Trophoblast cell (in vitro differentiated cells and primary cell): ENCODE results near the gene MORN1.

ENCODE experiments used
- DNase-seq, 2 donors: peaks; one replicate each; pipeline ENCODE4 v3.0.0-alpha.2; 2016
- H2AFZ ChIP-seq: 2 replicates; pipeline ENCODE4 v1.6.1; 2013; ENCODE audit warnings: low read length, moderate library complexity, mild to moderate bottlenecking; ENCODE audit not compliant: insufficient read depth, poor library complexity
- H2AK5ac ChIP-seq: 2 replicates; pipeline ENCODE4 v1.6.1; 2013; ENCODE audit warnings: mild to moderate bottlenecking, low read length
- H2BK120ac ChIP-seq: 2 replicates; pipeline ENCODE4 v1.6.1; 2013; ENCODE audit warnings: low read length, mild to moderate bottlenecking, moderate library complexity; ENCODE audit not compliant: insufficient read depth, poor library complexity
- H2BK12ac ChIP-seq: 2 replicates; pipeline ENCODE4 v1.6.1; 2013; ENCODE audit warnings: mild to moderate bottlenecking, low read length, moderate library complexity
- H2BK5ac ChIP-seq: 2 replicates; pipeline ENCODE4 v1.6.1; 2013; ENCODE audit warnings: low read length, low read depth, moderate library complexity, mild to moderate bottlenecking; ENCODE audit not compliant: poor library complexity
- H3K14ac ChIP-seq: 2 replicates; pipeline ENCODE4 v1.6.1; 2013; ENCODE audit warnings: mild to moderate bottlenecking, low read length
- H3K18ac ChIP-seq: 2 replicates; pipeline ENCODE4 v1.6.1; 2013; ENCODE audit warnings: mild to moderate bottlenecking, low read length
- H3K23ac ChIP-seq: 2 replicates; pipeline ENCODE4 v1.6.1; 2013; ENCODE audit warnings: low read length
- H3K27ac ChIP-seq: 2 replicates; pipeline ENCODE4 v1.5.1; 2013; ENCODE audit warnings: low read depth, mild to moderate bottlenecking, inconsistent platforms, low read length, moderate library complexity
- H3K27me3 ChIP-seq: 2 replicates; pipeline ENCODE4 v1.6.1; 2013; ENCODE audit warnings: inconsistent platforms, mild to moderate bottlenecking, low read length, moderate library complexity; ENCODE audit not compliant: insufficient read depth
- H3K36me3 ChIP-seq, 2 experiments: 1 replicate in 1 of 2; 2 replicates in 1 of 2; pipeline ENCODE4 v1.6.1; 2013; ENCODE audit warnings: low read length in 2 of 2, mild to moderate bottlenecking in 2 of 2, moderate library complexity in 1 of 2; ENCODE audit not compliant: insufficient read depth in 2 of 2, control insufficient read depth in 1 of 2
- H3K4ac ChIP-seq: 2 replicates; pipeline ENCODE4 v1.6.1; 2013; ENCODE audit warnings: low read depth, mild to moderate bottlenecking, low read length, moderate library complexity
- H3K4me1 ChIP-seq, 2 experiments: 1 replicate in 1 of 2; 2 replicates in 1 of 2; pipeline ENCODE4 v1.6.1; 2013; ENCODE audit warnings: low read length in 2 of 2, mild to moderate bottlenecking in 2 of 2, moderate library complexity in 1 of 2; ENCODE audit not compliant: insufficient read depth in 2 of 2, control insufficient read depth in 1 of 2
- H3K4me2 ChIP-seq: 2 replicates; pipeline ENCODE4 v1.6.1; 2013; ENCODE audit warnings: inconsistent platforms, mild to moderate bottlenecking, low read length, moderate library complexity
- H3K4me3 ChIP-seq: 2 replicates; pipeline ENCODE4 v1.5.1; 2013; ENCODE audit warnings: mild to moderate bottlenecking, low read depth, low read length, inconsistent platforms
- H3K79me1 ChIP-seq: one replicate; pipeline ENCODE4 v1.6.1; 2013; ENCODE audit warnings: low read length
- H3K79me2 ChIP-seq: 2 replicates; pipeline ENCODE4 v1.6.1; 2013; ENCODE audit warnings: low read length, mild to moderate bottlenecking; ENCODE audit not compliant: control insufficient read depth, insufficient read depth, poor library complexity
- H3K9ac ChIP-seq: 2 replicates; pipeline ENCODE4 v1.6.1; 2013; ENCODE audit warnings: mild to moderate bottlenecking, low read length
- H3K9me3 ChIP-seq: 2 replicates; pipeline ENCODE4 v1.6.1; 2013; ENCODE audit warnings: low read depth, mild to moderate bottlenecking, control low read depth, inconsistent platforms, low read length; ENCODE audit not compliant: insufficient read depth
- H4K12ac ChIP-seq: 2 replicates; pipeline ENCODE4 v1.6.1; 2013; ENCODE audit warnings: low read depth, mild to moderate bottlenecking, low read length, moderate library complexity
- H4K8ac ChIP-seq: 2 replicates; pipeline ENCODE4 v1.6.1; 2013; ENCODE audit warnings: low read depth, mild to moderate bottlenecking, low read length, moderate library complexity
- H4K91ac ChIP-seq: one replicate; pipeline ENCODE4 v1.6.1; 2013; ENCODE audit warnings: low read depth, mild to moderate bottlenecking, low read length, moderate library complexity
- WGBS: extraction: QIAGEN DNeasy Blood & Tissue Kit; methylation state at CpG from one replicate; pipeline ENCODE4 v1.1.7; 2013; ENCODE audit warnings: missing lambda C conversion rate; ENCODE audit not compliant: insufficient read length, insufficient coverage; ENCODE audit errors: extremely low coverage; 5-methylcytosine and 5-hydroxymethylcytosine counted together

The MORN1 gene

DNA sequence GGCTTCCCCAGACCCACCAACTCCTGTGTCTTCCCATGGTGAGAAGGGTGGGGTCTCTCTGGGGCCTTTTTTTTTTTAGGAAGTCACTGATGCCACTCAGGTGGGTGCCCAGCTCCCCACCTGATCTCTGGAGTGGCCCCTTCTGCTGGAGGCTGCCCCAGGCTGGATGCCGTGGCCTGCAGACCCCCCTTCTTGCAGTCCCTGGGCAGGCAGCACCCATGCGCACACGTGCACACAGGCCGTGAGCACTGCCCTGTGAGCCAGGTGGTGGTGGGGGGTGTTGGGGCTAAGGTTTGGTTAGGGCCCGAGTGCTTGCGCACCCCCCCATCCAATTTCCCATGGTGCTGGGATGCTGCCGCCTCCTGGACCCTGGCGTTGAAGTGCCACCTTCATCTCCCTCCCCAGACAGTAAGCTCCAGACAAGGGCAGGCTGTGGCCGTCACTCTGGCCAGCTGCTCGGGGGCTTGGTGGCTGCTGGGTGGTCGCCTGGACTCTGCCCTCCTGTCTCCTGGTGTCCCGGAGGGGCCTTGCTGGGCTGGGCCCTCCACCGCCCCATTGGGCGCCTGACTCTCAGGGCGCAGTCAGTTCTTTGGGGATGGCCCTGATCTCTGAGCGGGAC lies 112.7 kb downstream of the MORN1 start:
- Histone ChIP-seq H3K9ac (no peak overlapping the region), H3K27ac (peak overlapping the region; percentile 46), H3K36me3 (peaks cover 11 to 12% of the 10 kb centered on the region in 2 experiments), H3K4me2 (peak overlapping the region; percentile 10), H3K79me1 (peaks cover 14% of the 10 kb centered on the region), H2AK5ac (peak overlapping the region; percentile 33), H3K79me2 (peaks cover 22% of the 10 kb centered on the region), H2BK120ac (peak overlapping the region; percentile 39), H3K9me3 (peaks cover 5% of the 10 kb centered on the region), H3K4me1 (peaks cover 36 to 44% of the 10 kb centered on the region in 2 experiments), H3K4ac (peak overlapping the region; percentile 66), H3K23ac (no peak overlapping the region), H2BK5ac (peak overlapping the region; percentile 51), H2BK12ac (peak overlapping the region; percentile 83), H4K8ac (peak overlapping the region; percentile 44), H3K18ac (peak overlapping the region; percentile 76), H2AFZ (peak overlapping the region; percentile 12), H3K27me3 (no peaks in the 10 kb centered on the region), H3K14ac (peak overlapping the region; percentile 67), H4K91ac (peak overlapping the region; percentile 56), H3K4me3 (no peak overlapping the region), H4K12ac (no peak overlapping the region)
- no CpG with 5 or more reads among the region's 16 CpGs for WGBS
- no peak for DNase-seq

DNA sequence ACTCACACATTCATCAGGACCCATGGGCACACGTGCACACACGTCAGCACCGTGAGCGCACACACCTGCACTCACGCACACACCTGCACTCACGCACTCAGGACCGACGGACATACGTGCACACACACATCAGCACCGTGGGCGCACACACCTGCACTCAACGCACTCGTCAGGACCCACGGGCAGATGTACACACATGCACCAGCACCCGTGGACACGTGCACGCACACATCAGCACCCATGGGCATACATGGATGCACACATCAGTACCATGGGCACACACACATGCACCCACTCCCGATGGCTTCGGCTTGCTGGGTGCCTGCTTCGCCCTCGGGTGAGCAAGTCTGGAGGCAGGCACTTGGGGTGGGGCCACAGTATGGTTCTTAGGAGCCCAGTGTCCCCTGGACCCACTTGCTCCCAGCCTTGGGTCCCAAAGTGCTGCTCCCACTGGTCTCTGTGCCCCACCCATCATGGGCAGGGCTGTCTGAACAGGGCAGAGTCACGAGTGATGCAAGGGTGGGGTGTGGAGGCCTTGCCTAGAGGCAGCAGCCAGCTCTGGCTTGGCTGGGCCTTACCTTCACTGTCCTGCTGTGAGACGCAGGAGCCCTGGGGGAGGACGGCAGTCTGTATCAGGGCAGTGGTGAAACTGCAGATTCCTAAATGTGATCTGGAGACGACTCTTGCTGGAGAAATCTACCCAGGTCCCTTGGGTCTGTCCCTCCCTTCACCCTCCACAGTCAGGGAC lies 113.4 kb downstream of the MORN1 start:
- H3K4ac ChIP-seq: peak overlapping the region; percentile 66
- H3K4me1 ChIP-seq: peaks cover 33 to 40% of the 10 kb centered on the region in 2 experiments
- H4K8ac ChIP-seq: no peak overlapping the region
- H3K79me2 ChIP-seq: peaks cover 23% of the 10 kb centered on the region
- H2BK5ac ChIP-seq: no peak overlapping the region
- no peak overlapping the region for H2AK5ac ChIP-seq
- peak overlapping the region; percentile 13 for H3K14ac ChIP-seq
- no peak overlapping the region for H2BK120ac ChIP-seq
- WGBS: no CpG with 5 or more reads among the region's 25 CpGs
- no peak overlapping the region for H2AFZ ChIP-seq
- H4K12ac ChIP-seq: no peak overlapping the region
- H3K36me3 ChIP-seq: peaks cover 10 to 11% of the 10 kb centered on the region in 2 experiments
- H3K79me1 ChIP-seq: peaks cover 14% of the 10 kb centered on the region
- no peak overlapping the region for H4K91ac ChIP-seq
- H3K9me3 ChIP-seq: peaks cover 5% of the 10 kb centered on the region
- peak overlapping the region; percentile 39 for H3K27ac ChIP-seq
- no peak overlapping the region for H3K4me2 ChIP-seq
- peak overlapping the region; percentile 44 for H2BK12ac ChIP-seq
- H3K18ac ChIP-seq: peak overlapping the region; percentile 0
- no peak overlapping the region for H3K23ac ChIP-seq
- H3K4me3 ChIP-seq: peak overlapping the region; percentile 10
- H3K27me3 ChIP-seq: no peaks in the 10 kb centered on the region
- DNase-seq: no peak
- H3K9ac ChIP-seq: no peak overlapping the region

DNA sequence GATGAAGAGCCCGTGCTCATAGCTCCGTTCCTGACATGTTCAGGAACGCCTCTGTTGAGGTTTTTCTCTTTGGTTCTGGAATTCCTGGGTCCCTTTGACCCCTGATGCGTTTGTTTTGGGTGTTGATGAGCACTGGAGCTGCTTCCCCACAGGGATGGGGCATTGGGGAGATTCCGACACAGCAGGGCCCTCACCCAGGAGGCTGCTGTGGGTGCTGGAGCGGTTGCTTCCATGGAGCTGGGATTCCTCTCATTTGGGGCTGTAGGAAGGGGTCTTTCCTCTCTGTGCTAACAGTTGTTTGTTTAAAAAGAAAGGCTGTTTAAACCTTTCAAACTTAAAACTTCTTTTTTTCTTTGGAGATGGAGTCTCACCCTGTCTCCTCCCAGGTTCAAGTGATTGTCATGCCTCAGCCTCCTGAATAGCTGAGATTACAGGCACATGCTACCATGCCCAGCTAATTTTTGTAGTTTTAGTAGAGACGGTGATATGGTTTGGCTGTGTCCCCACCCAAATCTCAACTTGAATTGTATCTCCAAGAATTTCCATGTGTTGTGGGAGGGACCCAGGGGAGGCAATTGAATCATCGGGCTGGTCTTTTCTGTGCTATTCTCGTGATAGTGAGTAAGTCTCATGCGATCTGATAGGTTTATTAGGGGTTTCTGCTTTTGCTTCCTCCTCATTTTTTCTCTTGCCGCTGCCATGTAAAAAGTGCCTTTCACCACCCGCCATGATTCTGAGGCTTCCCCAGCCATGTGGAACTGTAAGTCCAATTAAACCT lies 114.4 kb downstream of the MORN1 start:
- H3K27me3 ChIP-seq: no peaks in the 10 kb centered on the region

DNA sequence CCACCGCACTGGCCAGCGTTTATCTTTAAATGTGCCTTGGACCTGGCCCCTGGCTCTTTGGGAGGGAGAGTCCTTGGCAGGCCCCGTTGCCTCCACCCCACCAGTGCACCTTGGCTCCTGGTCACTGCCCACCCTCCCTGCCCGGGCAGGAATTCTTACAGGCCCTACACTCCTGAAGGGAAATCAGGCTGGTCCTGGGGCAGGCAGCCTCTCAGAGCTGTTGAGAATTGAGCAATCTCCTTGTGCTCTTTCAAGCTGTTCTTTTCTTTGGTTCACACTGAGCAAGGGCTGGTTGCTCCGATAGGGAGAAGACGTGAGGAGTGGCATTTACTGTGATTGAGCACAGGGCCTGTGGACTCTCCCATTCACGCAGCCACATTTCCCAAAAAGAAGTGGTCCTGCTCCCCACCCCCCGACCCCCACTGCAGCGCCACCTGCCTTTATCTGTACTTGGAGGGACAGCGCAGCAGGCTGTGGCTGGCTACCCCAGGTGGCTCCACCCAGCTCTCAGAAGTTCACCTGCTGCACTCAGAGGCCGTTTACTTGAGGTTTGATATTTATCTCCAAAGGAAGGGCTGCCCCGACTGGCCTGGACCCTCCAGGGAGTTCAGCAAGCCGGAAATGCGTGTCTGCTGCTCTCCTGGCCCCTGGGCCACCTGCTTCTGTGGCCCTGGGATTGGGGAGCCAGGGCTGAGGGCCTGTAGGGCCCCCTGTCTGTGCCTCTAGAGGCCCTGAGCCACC lies 115.4 kb downstream of the MORN1 start:
- Histone ChIP-seq H3K18ac (no peak overlapping the region), H3K4ac (peak overlapping the region; percentile 10)
- no CpG with 5 or more reads among the region's 14 CpGs for WGBS

More for the DNA sequence above, 114.4 kb downstream of the MORN1 start:
- H3K14ac ChIP-seq: no peak overlapping the region
- H3K4me2 ChIP-seq: no peak overlapping the region
- peaks cover 5 to 6% of the 10 kb centered on the region in 2 experiments for H3K36me3 ChIP-seq
- H4K91ac ChIP-seq: no peak overlapping the region
- no peak overlapping the region for H3K9ac ChIP-seq
- no peak overlapping the region for H4K8ac ChIP-seq
- peaks cover 5% of the 10 kb centered on the region for H3K9me3 ChIP-seq
- H3K79me2 ChIP-seq: peaks cover 28% of the 10 kb centered on the region
- H3K4ac ChIP-seq: peak overlapping the region; percentile 3
- H3K27ac ChIP-seq: no peak overlapping the region
- peaks cover 36 to 42% of the 10 kb centered on the region in 2 experiments for H3K4me1 ChIP-seq
- no peak overlapping the region for H3K23ac ChIP-seq
- no peak overlapping the region for H2BK120ac ChIP-seq
- H2AK5ac ChIP-seq: no peak overlapping the region
- peaks cover 14% of the 10 kb centered on the region for H3K79me1 ChIP-seq
- H2AFZ ChIP-seq: no peak overlapping the region
- WGBS: no CpG with 5 or more reads among the region's 12 CpGs
- no peak for DNase-seq
- no peak overlapping the region for H3K18ac ChIP-seq
- no peak overlapping the region for H2BK12ac ChIP-seq
- no peak overlapping the region for H3K4me3 ChIP-seq
- H2BK5ac ChIP-seq: no peak overlapping the region
- no peak overlapping the region for H4K12ac ChIP-seq

More for the DNA sequence above, 115.4 kb downstream of the MORN1 start:
- Histone ChIP-seq H3K27ac (no peak overlapping the region), H3K79me1 (peaks cover 14% of the 10 kb centered on the region), H2BK5ac (no peak overlapping the region), H3K9me3 (peaks cover 5% of the 10 kb centered on the region), H2BK12ac (no peak overlapping the region), H3K23ac (no peak overlapping the region), H4K12ac (no peak overlapping the region), H2AFZ (no peak overlapping the region), H3K36me3 (peaks cover 5 to 6% of the 10 kb centered on the region in 2 experiments), H4K91ac (no peak overlapping the region), H3K4me3 (no peak overlapping the region), H3K14ac (no peak overlapping the region), H3K4me1 (peaks cover 40 to 52% of the 10 kb centered on the region in 2 experiments), H3K27me3 (no peaks in the 10 kb centered on the region), H2AK5ac (no peak overlapping the region), H2BK120ac (no peak overlapping the region), H3K4me2 (no peak overlapping the region), H3K79me2 (peaks cover 29% of the 10 kb centered on the region), H3K9ac (no peak overlapping the region), H4K8ac (no peak overlapping the region)
- DNase-seq: no peak
